Measurements from ENCODE around the gene TSG101. TPM values are rescaled to one million over a fixed set of nuclear protein-coding genes. Genes with fewer than 3 reads are reported as not detected.

Gene TSG101
- total and polyA plus RNA-seq, 2 donors from 2014 or later: 61.3 to 91.7 TPM

GRCh38 chr11:18495271-18495670, 31.5 kb downstream of the TSG101 start:
- H3K27me3 ChIP-seq (ENCODE audit: control insufficient read depth, insufficient read depth, low read length): no peaks in the 10 kb centered on the region
- FAIRE-seq (no peak), DNase-seq (no peak)
- H3K36me3 ChIP-seq (ENCODE audit: control insufficient read depth in 2 of 3, insufficient read depth in 3 of 3, low read length in 3 of 3): peaks cover 2 to 12% (median 8%) of the 10 kb centered on the region in 3 donors
- H3K9me3 ChIP-seq (ENCODE audit: control insufficient read depth in 2 of 3, insufficient read depth in 1 of 3, low read length in 3 of 3): no peaks in the 10 kb centered on the region
- intact Hi-C loops (cut with DNase I): no loop called here
- no peak for TF ChIP-seq CTCF (IDR thresholded peaks at IDR 0.05; ENCODE audit: borderline replicate concordance, extremely low read depth, insufficient read depth)
- no peak overlapping the region for H3K4me3 ChIP-seq (ENCODE audit: low read length in 3 of 3)
- H3K9ac ChIP-seq (ENCODE audit: low read length in 3 of 3): no peak overlapping the region
- H3K4me1 ChIP-seq (ENCODE audit: control insufficient read depth in 2 of 3, insufficient read depth in 2 of 3, low read depth in 1 of 3, low read length in 3 of 3): no peaks in the 10 kb centered on the region
- no peak overlapping the region for H3K27ac ChIP-seq (ENCODE audit: low read depth in 2 of 2, low read length in 2 of 2)

GRCh38 chr11:18493310-18493709, 33.4 kb downstream of the TSG101 start:
- Histone ChIP-seq H3K4me1 (ENCODE audit: control insufficient read depth in 2 of 3, insufficient read depth in 2 of 3, low read depth in 1 of 3, low read length in 3 of 3) (no peaks in the 10 kb centered on the region), H3K9me3 (ENCODE audit: control insufficient read depth in 2 of 3, insufficient read depth in 1 of 3, low read length in 3 of 3) (no peaks in the 10 kb centered on the region), H3K27ac (ENCODE audit: low read depth in 2 of 2, low read length in 2 of 2) (no peak overlapping the region), H3K4me3 (ENCODE audit: low read length in 3 of 3) (no peak overlapping the region), H3K36me3 (ENCODE audit: control insufficient read depth in 2 of 3, insufficient read depth in 3 of 3, low read length in 3 of 3) (peaks cover 5% of the 10 kb centered on the region in 3 donors), H3K9ac (ENCODE audit: low read length in 3 of 3) (no peak overlapping the region), H3K27me3 (ENCODE audit: control insufficient read depth, insufficient read depth, low read length) (no peaks in the 10 kb centered on the region)
- TF ChIP-seq CTCF (IDR thresholded peaks at IDR 0.05; ENCODE audit: borderline replicate concordance, extremely low read depth, insufficient read depth): no peak
- FAIRE-seq: no peak
- intact Hi-C loops (cut with DNase I): no loop called here
- no peak for DNase-seq

- H3K36me3 ChIP-seq (ENCODE audit: control insufficient read depth in 2 of 3, insufficient read depth in 3 of 3, low read length in 3 of 3): peaks cover 5% of the 10 kb centered on the region in 3 donors
- no peak for TF ChIP-seq CTCF (IDR thresholded peaks at IDR 0.05; ENCODE audit: borderline replicate concordance, extremely low read depth, insufficient read depth)
- H3K9me3 ChIP-seq (ENCODE audit: control insufficient read depth in 2 of 3, insufficient read depth in 1 of 3, low read length in 3 of 3): no peaks in the 10 kb centered on the region
- no peak overlapping the region for H3K9ac ChIP-seq (ENCODE audit: low read length in 3 of 3)
- H3K27me3 ChIP-seq (ENCODE audit: control insufficient read depth, insufficient read depth, low read length): no peaks in the 10 kb centered on the region
- FAIRE-seq (no peak), DNase-seq (peak in 1 of 5 donors; percentile 12)
- H3K4me1 ChIP-seq (ENCODE audit: control insufficient read depth in 2 of 3, insufficient read depth in 2 of 3, low read depth in 1 of 3, low read length in 3 of 3): no peaks in the 10 kb centered on the region
- no peak overlapping the region for H3K27ac ChIP-seq (ENCODE audit: low read depth in 2 of 2, low read length in 2 of 2)
- H3K4me3 ChIP-seq (ENCODE audit: low read length in 3 of 3): no peak overlapping the region
- intact Hi-C loops (cut with DNase I): no loop called here
Observed at GRCh38 chr11:18492888-18493287, 33.9 kb downstream of the TSG101 start.

GRCh38 chr11:18491924-18492323, 34.8 kb downstream of the TSG101 start:
- H3K27ac ChIP-seq (ENCODE audit: low read depth in 2 of 2, low read length in 2 of 2): no peak overlapping the region
- no peaks in the 10 kb centered on the region for H3K4me1 ChIP-seq (ENCODE audit: control insufficient read depth in 2 of 3, insufficient read depth in 2 of 3, low read depth in 1 of 3, low read length in 3 of 3)
- no peak overlapping the region for H3K4me3 ChIP-seq (ENCODE audit: low read length in 3 of 3)
- no peaks in the 10 kb centered on the region for H3K27me3 ChIP-seq (ENCODE audit: control insufficient read depth, insufficient read depth, low read length)
- H3K36me3 ChIP-seq (ENCODE audit: control insufficient read depth in 2 of 3, insufficient read depth in 3 of 3, low read length in 3 of 3): peaks cover 5% of the 10 kb centered on the region in 3 donors
- H3K9ac ChIP-seq (ENCODE audit: low read length in 3 of 3): no peak overlapping the region
- DNase-seq: no peak
- FAIRE-seq: no peak
- H3K9me3 ChIP-seq (ENCODE audit: control insufficient read depth in 2 of 3, insufficient read depth in 1 of 3, low read length in 3 of 3): no peaks in the 10 kb centered on the region
- no peak for TF ChIP-seq CTCF (IDR thresholded peaks at IDR 0.05; ENCODE audit: borderline replicate concordance, extremely low read depth, insufficient read depth)
- intact Hi-C loops (cut with DNase I): no loop called here
